OCI-LY7 (cell line): ENCODE data around the gene RPS8. TPM values are rescaled to one million over a fixed set of nuclear protein-coding genes. Genes with fewer than 3 reads are reported as not detected.

Source experiments
- BruUV-seq: library from RNA; stranded (reverse); fragments of 400-500 nt; replicated peaks from 2 replicates; lab custom pipeline; 2021; lab: Mats Ljungman, UMichigan
- CTCF ChIA-PET: fragments of 300-600 bp; sonication (Branson Sonifier 250); formaldehyde crosslinking; loops from one replicate; lab custom pipeline; 2022; ENCODE audit warnings: antibody characterized with exemption; ENCODE audit not compliant: unreplicated experiment; lab: Charles Lee
- POLR2A ChIA-PET: fragments of 300-600 bp; sonication (Branson Sonifier 250); formaldehyde crosslinking; loops from one replicate; lab custom pipeline; 2022; ENCODE audit warnings: antibody characterized with exemption; lab: Charles Lee
- DNase-seq: peaks from one replicate; pipeline ENCODE4 v3.0.0-alpha.2; 2015; ENCODE audit warnings: low spot score
- H2AFZ ChIP-seq: fragments of 200-600 bp; sonication (generic), shearing (Covaris generic); 2 replicates; pipeline ENCODE4 v1.6.1; 2014; ENCODE audit warnings: mild to moderate bottlenecking, antibody characterized with exemption, low read length, moderate library complexity
- H3K27ac ChIP-seq: fragments of 200-600 bp; sonication (generic); 2 replicates; pipeline ENCODE4 v1.5.1; 2014; ENCODE audit warnings: mixed run types, low read depth, mild to moderate bottlenecking, moderate library complexity, low read length, inconsistent platforms; ENCODE audit not compliant: poor library complexity, severe bottlenecking
- H3K36me3 ChIP-seq: fragments of 200-600 bp; sonication (generic); 2 replicates; pipeline ENCODE4 v1.6.1; 2014; ENCODE audit warnings: mild to moderate bottlenecking, antibody characterized with exemption, low read length, moderate library complexity, mixed read lengths; ENCODE audit not compliant: insufficient read depth
- H3K4me1 ChIP-seq: fragments of 200-600 bp; sonication (generic); 2 replicates; pipeline ENCODE4 v1.5.1; 2014; ENCODE audit warnings: mild to moderate bottlenecking, low read length; ENCODE audit not compliant: insufficient read depth, poor library complexity, severe bottlenecking
- H3K4me2 ChIP-seq: fragments of 200-600 bp; sonication (generic); 2 replicates; pipeline ENCODE4 v1.6.1; 2014; ENCODE audit warnings: mild to moderate bottlenecking, low read length
- H3K4me3 ChIP-seq: fragments of 200-600 bp; sonication (generic); 2 replicates; pipeline ENCODE4 v1.5.1; 2014; ENCODE audit warnings: mild to moderate bottlenecking, low read depth, low read length; ENCODE audit not compliant: poor library complexity, severe bottlenecking
- H3K79me2 ChIP-seq: fragments of 200-600 bp; sonication (generic); 2 replicates; pipeline ENCODE4 v1.6.1; 2016; ENCODE audit warnings: low read depth, mild to moderate bottlenecking, low read length, moderate library complexity, mixed read lengths; ENCODE audit not compliant: insufficient read depth
- H3K9me2 ChIP-seq: fragments of 200-600 bp; sonication (generic); 2 replicates; pipeline ENCODE4 v1.6.1; 2016; ENCODE audit warnings: mild to moderate bottlenecking, low read length, mixed read lengths; ENCODE audit not compliant: insufficient read depth
- H3K9me3 ChIP-seq: fragments of 200-600 bp; sonication (generic); 2 replicates; pipeline ENCODE4 v1.6.1; 2014; ENCODE audit warnings: mild to moderate bottlenecking, mixed run types, low read length, mixed read lengths
- H4K20me1 ChIP-seq: fragments of 200-600 bp; sonication (generic); 2 replicates; pipeline ENCODE4 v1.6.1; 2014; ENCODE audit warnings: mild to moderate bottlenecking, antibody characterized with exemption, low read length, moderate library complexity, mixed read lengths; ENCODE audit not compliant: insufficient read depth
- EZH2phosphoT487 ChIP-seq: fragments of 200-600 bp; sonication (generic); IDR thresholded peaks from 2 replicates; pipeline ENCODE4 v1.6.1; 2018; ENCODE audit warnings: low read depth, borderline replicate concordance, mild to moderate bottlenecking, mixed run types, antibody characterized with exemption, low read length, moderate library complexity, mixed read lengths
- intact Hi-C: fragments of 100-400 bp; cut with micrococcal nuclease; formaldehyde crosslinking; loops from one replicate; pipeline ENCODE4 v1.10.0; 2022; ENCODE audit not compliant: unreplicated experiment
- total RNA-seq, 2 experiments: library from RNA; depleted of rRNA in 1 of 2; stranded (reverse); fragments of >200 nt in 1 of 2; shearing (Covaris generic) in 1 of 2; gene quantifications; 2 replicates each; pipeline ENCODE4 v1.2.3, GENCODE V29; 2014 to 2022
- TF ChIP-seq, protein P1 (sequence below): fragments of 200-600 bp; sonication (generic); conservative IDR thresholded peaks from 2 replicates; pipeline ENCODE4 v1.5.1; 2014; ENCODE audit warnings: mild to moderate bottlenecking, antibody characterized with exemption, low read length, moderate library complexity, mixed read lengths

Gene RPS8
- total RNA-seq, 2 experiments from 2014 or later: 2,707 to 4,355 TPM

- Histone ChIP-seq H3K4me1 (peaks cover 35% of the 10 kb centered on the region), H3K9me2 (no peaks in the 10 kb centered on the region), H2AFZ (no peak overlapping the region), H3K27ac (no peak overlapping the region), H3K79me2 (no peaks in the 10 kb centered on the region), H4K20me1 (no peaks in the 10 kb centered on the region), H3K4me3 (no peak overlapping the region), H3K36me3 (0 out of 2 replicates have a peak, but pooled peaks cover 3% of the 10 kb centered on the region), H3K4me2 (no peak overlapping the region), H3K9me3 (no peaks in the 10 kb centered on the region)
- POLR2A ChIA-PET: interaction anchor here (0.5 to 4.4 kb wide), 4 partner anchors 16 to 201 kb away, joined by 3 to 20 read pairs (median 4); partner anchors contain the start of gene RNU5D-1
- DNase-seq: no peak
- no TSS peak for BruUV-seq
- no peak for TF ChIP-seq EZH2phosphoT487
- TF ChIP-seq, protein P1, sequence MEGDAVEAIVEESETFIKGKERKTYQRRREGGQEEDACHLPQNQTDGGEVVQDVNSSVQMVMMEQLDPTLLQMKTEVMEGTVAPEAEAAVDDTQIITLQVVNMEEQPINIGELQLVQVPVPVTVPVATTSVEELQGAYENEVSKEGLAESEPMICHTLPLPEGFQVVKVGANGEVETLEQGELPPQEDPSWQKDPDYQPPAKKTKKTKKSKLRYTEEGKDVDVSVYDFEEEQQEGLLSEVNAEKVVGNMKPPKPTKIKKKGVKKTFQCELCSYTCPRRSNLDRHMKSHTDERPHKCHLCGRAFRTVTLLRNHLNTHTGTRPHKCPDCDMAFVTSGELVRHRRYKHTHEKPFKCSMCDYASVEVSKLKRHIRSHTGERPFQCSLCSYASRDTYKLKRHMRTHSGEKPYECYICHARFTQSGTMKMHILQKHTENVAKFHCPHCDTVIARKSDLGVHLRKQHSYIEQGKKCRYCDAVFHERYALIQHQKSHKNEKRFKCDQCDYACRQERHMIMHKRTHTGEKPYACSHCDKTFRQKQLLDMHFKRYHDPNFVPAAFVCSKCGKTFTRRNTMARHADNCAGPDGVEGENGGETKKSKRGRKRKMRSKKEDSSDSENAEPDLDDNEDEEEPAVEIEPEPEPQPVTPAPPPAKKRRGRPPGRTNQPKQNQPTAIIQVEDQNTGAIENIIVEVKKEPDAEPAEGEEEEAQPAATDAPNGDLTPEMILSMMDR: no peak
- CTCF ChIA-PET: interaction anchor here (1.1 kb wide), 1 partner anchor 12 kb away, joined by 3 read pairs; the partner anchor contains the start of gene RPS8
- intact Hi-C loops: no loop called here
These were observed 12.2 kb downstream of the RPS8 start for GRCh38 chr1:44787506-44787905.

- Histone ChIP-seq H3K4me2 (no peak within 1 kb of the TSS), H3K27ac (no peak within 1 kb of the TSS), H3K4me1 (peaks cover 31% of the 10 kb centered on the region), H3K9me3 (no peaks in the 10 kb centered on the region), H4K20me1 (no peaks in the 10 kb centered on the region), H3K9me2 (no peaks in the 10 kb centered on the region), H3K4me3 (no peak within 1 kb of the TSS), H3K79me2 (no peaks in the 10 kb centered on the region), H3K36me3 (no peaks in the 10 kb centered on the region), H2AFZ (no peak within 1 kb of the TSS)
- ChIA-PET POLR2A (interaction anchor here (0.6 to 1.8 kb wide), 4 partner anchors 13 to 1746 kb away, joined by 3 to 5 read pairs (median 3); partner anchors contain the start of gene RPS8), CTCF (interaction anchor here (1.1 kb wide), 1 partner anchor 13 kb away, joined by 3 read pairs; the partner anchor contains the start of gene RPS8)
- intact Hi-C loops: no loop called here
- TF ChIP-seq, protein P1: no peak
- TF ChIP-seq EZH2phosphoT487: no peak
- no TSS peak for BruUV-seq
- no peak for DNase-seq
These were observed 12.9 kb downstream of the RPS8 start, which contains the start of gene BEST4 for GRCh38 chr1:44788120-44788860. Gene BEST4 (minus strand): TSS chr1:44788170. CDS start chr1:44787705, 465 bp downstream.
